GM23248 (cell line): ENCODE data around the gene ZNHIT6. TPM values are rescaled to one million over a fixed set of nuclear protein-coding genes. Genes with fewer than 3 reads are reported as not detected.
A peak's percentile ranks its signal among the peaks of the same experiment; 100 is the strongest.

Experiments used
- DNase-seq: peaks from one replicate; pipeline ENCODE4 v3.0.0-alpha.2; 2015
- H2AFZ ChIP-seq: fragments of 200-600 bp; sonication (generic); 2 replicates; pipeline ENCODE4 v1.6.1; 2016; ENCODE audit warnings: antibody characterized with exemption
- H3F3A ChIP-seq: fragments of 200-600 bp; sonication (generic); 2 replicates; pipeline ENCODE4 v1.6.1; 2016; ENCODE audit warnings: mild to moderate bottlenecking, antibody characterized with exemption, mixed run types; ENCODE audit not compliant: insufficient read depth
- H3K27ac ChIP-seq: fragments of 200-600 bp; sonication (generic); 2 replicates; pipeline ENCODE4 v1.5.1; 2016; ENCODE audit warnings: mild to moderate bottlenecking
- H3K27me3 ChIP-seq: fragments of 200-600 bp; sonication (generic); replicated peaks from 2 replicates; pipeline ENCODE4 v1.6.1; 2016; ENCODE audit warnings: mild to moderate bottlenecking; ENCODE audit not compliant: insufficient read depth
- H3K36me3 ChIP-seq: fragments of 200-600 bp; sonication (generic); 2 replicates; pipeline ENCODE4 v1.6.1; 2016; ENCODE audit warnings: low read depth, mild to moderate bottlenecking
- H3K4me1 ChIP-seq: fragments of 200-600 bp; sonication (generic); 2 replicates; pipeline ENCODE4 v1.6.1; 2016; ENCODE audit warnings: mild to moderate bottlenecking; ENCODE audit not compliant: insufficient read depth
- H3K4me2 ChIP-seq: fragments of 200-600 bp; sonication (generic); one replicate; pipeline ENCODE4 v1.6.1; 2016; ENCODE audit warnings: mild to moderate bottlenecking; ENCODE audit not compliant: unreplicated experiment
- H3K4me3 ChIP-seq: fragments of 200-600 bp; sonication (generic); 2 replicates; pipeline ENCODE4 v1.5.1; 2016; ENCODE audit warnings: mild to moderate bottlenecking
- H3K79me2 ChIP-seq: fragments of 200-600 bp; sonication (generic); 2 replicates; pipeline ENCODE4 v1.6.1; 2016; ENCODE audit warnings: mild to moderate bottlenecking; ENCODE audit not compliant: insufficient read depth
- H3K9ac ChIP-seq: fragments of 200-600 bp; sonication (generic); 2 replicates; pipeline ENCODE4 v1.6.1; 2016; ENCODE audit warnings: mild to moderate bottlenecking
- H3K9me2 ChIP-seq: fragments of 200-600 bp; sonication (generic); 2 replicates; pipeline ENCODE4 v1.6.1; 2016; ENCODE audit warnings: mixed run types, mild to moderate bottlenecking, moderate library complexity; ENCODE audit not compliant: insufficient read depth
- H3K9me3 ChIP-seq: fragments of 200-600 bp; sonication (generic); one replicate; pipeline ENCODE4 v1.6.1; 2017; ENCODE audit warnings: low read depth
- H4K20me1 ChIP-seq: fragments of 200-600 bp; sonication (generic); 2 replicates; pipeline ENCODE4 v1.6.0; 2016; ENCODE audit not compliant: insufficient read depth
- EZH2 ChIP-seq: fragments of 200-600 bp; sonication (generic); IDR thresholded peaks from 2 replicates; pipeline ENCODE4 v1.6.1; 2018; ENCODE audit warnings: antibody characterized with exemption, mild to moderate bottlenecking; ENCODE audit not compliant: insufficient read depth, poor library complexity, severe bottlenecking
- EZH2phosphoT487 ChIP-seq: fragments of 200-600 bp; sonication (generic); IDR thresholded peaks from 2 replicates; pipeline ENCODE4 v1.6.1; 2018; ENCODE audit warnings: antibody characterized with exemption, moderate library complexity, mild to moderate bottlenecking, low read depth; ENCODE audit not compliant: insufficient read depth
- WGBS, 2 experiments: methylation state at CpG; one replicate each; pipeline ENCODE4 v1.1.6; 2015 to 2017; ENCODE audit warnings: low lambda C conversion rate in 2 of 2, low coverage in 1 of 2; ENCODE audit errors: missing lambda C conversion rate in 2 of 2; 5-methylcytosine and 5-hydroxymethylcytosine counted together
- in situ Hi-C: fragments of 300-500 bp; cut with MboI; formaldehyde crosslinking; loops from 2 replicates; pipeline ENCODE4 v1.15.0; 2020
- polyA plus RNA-seq: library from polyadenylated mRNA; unstranded; fragments of >200 nt; fragmentation: Nextera tagmentation; extraction: Ambion mirVana; gene quantifications from 2 replicates; pipeline ENCODE4 v1.2.1, GENCODE V29; 2016
- total RNA-seq: library from RNA; depleted of rRNA; stranded (reverse); fragments of >200 nt; shearing (Covaris generic); gene quantifications from 2 replicates; pipeline ENCODE4 v1.2.3, GENCODE V29; 2014

ZNHIT6 gene
- total and polyA plus RNA-seq, 2 experiments from 2014 or later, result 16.6 to 31.6 TPM

GRCh38 chr1:85607921-85608265 is 100.3 kb downstream of the ZNHIT6 start:
- peak; percentile 41 for DNase-seq
- Histone ChIP-seq H4K20me1 (no peaks in the 10 kb centered on the region), H3K27me3 (no peaks in the 10 kb centered on the region), H3K36me3 (no peaks in the 10 kb centered on the region), H3K4me1 (peaks cover 67% of the 10 kb centered on the region), H3K4me3 (0 out of 2 replicates have a peak overlapping the region, but pooled peaks have one; percentile 29), H3K27ac (peak overlapping the region; percentile 98), H3K79me2 (no peaks in the 10 kb centered on the region), H3F3A (peaks cover 58% of the 10 kb centered on the region), H3K4me2 (peak overlapping the region; percentile 55), H3K9me2 (no peaks in the 10 kb centered on the region), H2AFZ (no peak overlapping the region), H3K9ac (peak overlapping the region; percentile 63), H3K9me3 (no peaks in the 10 kb centered on the region)
- in situ Hi-C loops, result no loop called here
- TF ChIP-seq EZH2 (no peak), EZH2phosphoT487 (no peak)
- WGBS, 2 experiments, result 78 to 79% methylated on average over 4 of the region's 4 CpGs

GRCh38 chr1:85607126-85607920 is 100.9 kb downstream of the ZNHIT6 start:
- TF ChIP-seq EZH2, result no peak
- TF ChIP-seq EZH2phosphoT487, result peak; percentile 62; the same call in 1 of the 2 replicates
- H3K4me3 ChIP-seq, result 0 out of 2 replicates have a peak overlapping the region, but pooled peaks have one; percentile 29
- no peaks in the 10 kb centered on the region for H4K20me1 ChIP-seq
- no peaks in the 10 kb centered on the region for H3K27me3 ChIP-seq
- no peak overlapping the region for H2AFZ ChIP-seq
- H3K27ac ChIP-seq, result peak overlapping the region; percentile 98
- no peaks in the 10 kb centered on the region for H3K36me3 ChIP-seq
- H3K9me3 ChIP-seq, result no peaks in the 10 kb centered on the region
- peak overlapping the region; percentile 55 for H3K4me2 ChIP-seq
- 4 to 6% methylated on average over 8 to 10 of the region's 10 CpGs for WGBS, 2 experiments
- H3K79me2 ChIP-seq, result no peaks in the 10 kb centered on the region
- in situ Hi-C loops, result no loop called here
- H3K9me2 ChIP-seq, result no peaks in the 10 kb centered on the region
- H3K4me1 ChIP-seq, result peaks cover 61% of the 10 kb centered on the region
- H3K9ac ChIP-seq, result peak overlapping the region; percentile 63
- peak; percentile 99 for DNase-seq
- peaks cover 52% of the 10 kb centered on the region for H3F3A ChIP-seq

GRCh38 chr1:85606414-85606800 is 101.8 kb downstream of the ZNHIT6 start:
- Histone ChIP-seq H3K79me2 (no peaks in the 10 kb centered on the region), H3K27me3 (no peaks in the 10 kb centered on the region), H4K20me1 (no peaks in the 10 kb centered on the region), H3K4me1 (peaks cover 53% of the 10 kb centered on the region), H3F3A (peaks cover 46% of the 10 kb centered on the region), H3K27ac (peak overlapping the region; percentile 98), H2AFZ (no peak overlapping the region), H3K9me2 (no peaks in the 10 kb centered on the region), H3K4me3 (no peak overlapping the region), H3K9me3 (no peaks in the 10 kb centered on the region), H3K9ac (peak overlapping the region; percentile 44; the same call in 1 of the 2 replicates), H3K4me2 (peak overlapping the region; percentile 44), H3K36me3 (no peaks in the 10 kb centered on the region)
- 77 to 85% methylated on average over 4 of the region's 4 CpGs for WGBS, 2 experiments
- in situ Hi-C loops, result no loop called here
- TF ChIP-seq EZH2, result no peak
- no peak for TF ChIP-seq EZH2phosphoT487
- DNase-seq, result peak; percentile 47

GRCh38 chr1:85605484-85606413 is 102.5 kb downstream of the ZNHIT6 start:
- Histone ChIP-seq H4K20me1 (no peaks in the 10 kb centered on the region), H3K4me2 (no peak overlapping the region), H3K79me2 (no peaks in the 10 kb centered on the region), H3K9ac (no peak overlapping the region), H3K27me3 (no peaks in the 10 kb centered on the region), H3K9me3 (no peaks in the 10 kb centered on the region), H2AFZ (no peak overlapping the region), H3K27ac (peak overlapping the region; percentile 98), H3K4me3 (no peak overlapping the region), H3K36me3 (no peaks in the 10 kb centered on the region), H3F3A (peaks cover 40% of the 10 kb centered on the region), H3K9me2 (no peaks in the 10 kb centered on the region), H3K4me1 (peaks cover 47% of the 10 kb centered on the region)
- TF ChIP-seq EZH2, result no peak
- TF ChIP-seq EZH2phosphoT487, result no peak
- in situ Hi-C loops, result no loop called here
- 88 to 93% methylated on average over 8 of the region's 8 CpGs for WGBS, 2 experiments
- peak; percentile 11 for DNase-seq
